ENCODE data around the gene PMS2. TPM values are rescaled to one million over a fixed set of nuclear protein-coding genes. Genes with fewer than 3 reads are reported as not detected.

The PMS2 gene
- total RNA-seq, 1 donor from 2014 or later, result 35.8 TPM

DNA sequence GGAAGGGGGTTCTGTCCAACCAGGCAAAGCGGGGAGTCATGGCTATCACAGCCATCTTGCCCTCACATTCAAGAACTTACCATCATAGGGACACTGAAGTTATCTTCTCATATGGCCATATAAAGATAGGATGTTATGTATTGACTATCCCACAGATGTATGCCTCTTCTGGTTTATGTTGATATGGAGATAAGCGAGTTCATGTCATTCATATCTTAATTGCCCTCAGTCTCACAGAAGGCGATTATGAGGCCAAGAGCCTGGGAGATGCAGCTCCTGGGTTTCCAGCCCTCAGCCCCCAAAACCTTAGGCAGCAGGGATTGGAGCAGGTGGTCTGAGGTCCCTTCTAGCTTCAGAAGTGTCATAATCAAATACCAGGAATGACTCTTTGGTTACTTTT, 13.9 kb upstream of the PMS2 start:
- Histone ChIP-seq H3K4me1 (no peaks in the 10 kb centered on the region), H3K9me3 (ENCODE audit: low read depth) (no peaks in the 10 kb centered on the region), H3F3A (ENCODE audit: low read depth) (peaks cover 36% of the 10 kb centered on the region), H3K36me3 (peaks cover 8% of the 10 kb centered on the region), H4K20me1 (ENCODE audit: low read depth) (peaks cover 7% of the 10 kb centered on the region), H3K79me2 (ENCODE audit: low read depth) (no peaks in the 10 kb centered on the region), H3K9ac (no peak overlapping the region), H3K27me3 (no peaks in the 10 kb centered on the region), H3K4me2 (no peak overlapping the region), H3K4me3 (no peak overlapping the region), H2AFZ (replicated peaks) (no peak overlapping the region), H3K27ac (no peak overlapping the region)
- Mint-ChIP-seq H3K27ac (no peak overlapping the region), H3K36me3 (peaks cover 52% of the 10 kb centered on the region), H3K4me3 (no peak overlapping the region), H3K9me3 (no peaks in the 10 kb centered on the region), H3K27me3 (ENCODE audit: insufficient read depth, low read depth) (no peaks in the 10 kb centered on the region), H3K4me1 (no peaks in the 10 kb centered on the region)
- DNase-seq (ENCODE audit: low spot score), result no peak
- no peak for TF ChIP-seq CTCF (IDR thresholded peaks at IDR 0.05)
- no peak for TF ChIP-seq EZH2 (IDR thresholded peaks at IDR 0.05)
- no peak for TF ChIP-seq EZH2phosphoT487 (IDR thresholded peaks at IDR 0.05)

DNA sequence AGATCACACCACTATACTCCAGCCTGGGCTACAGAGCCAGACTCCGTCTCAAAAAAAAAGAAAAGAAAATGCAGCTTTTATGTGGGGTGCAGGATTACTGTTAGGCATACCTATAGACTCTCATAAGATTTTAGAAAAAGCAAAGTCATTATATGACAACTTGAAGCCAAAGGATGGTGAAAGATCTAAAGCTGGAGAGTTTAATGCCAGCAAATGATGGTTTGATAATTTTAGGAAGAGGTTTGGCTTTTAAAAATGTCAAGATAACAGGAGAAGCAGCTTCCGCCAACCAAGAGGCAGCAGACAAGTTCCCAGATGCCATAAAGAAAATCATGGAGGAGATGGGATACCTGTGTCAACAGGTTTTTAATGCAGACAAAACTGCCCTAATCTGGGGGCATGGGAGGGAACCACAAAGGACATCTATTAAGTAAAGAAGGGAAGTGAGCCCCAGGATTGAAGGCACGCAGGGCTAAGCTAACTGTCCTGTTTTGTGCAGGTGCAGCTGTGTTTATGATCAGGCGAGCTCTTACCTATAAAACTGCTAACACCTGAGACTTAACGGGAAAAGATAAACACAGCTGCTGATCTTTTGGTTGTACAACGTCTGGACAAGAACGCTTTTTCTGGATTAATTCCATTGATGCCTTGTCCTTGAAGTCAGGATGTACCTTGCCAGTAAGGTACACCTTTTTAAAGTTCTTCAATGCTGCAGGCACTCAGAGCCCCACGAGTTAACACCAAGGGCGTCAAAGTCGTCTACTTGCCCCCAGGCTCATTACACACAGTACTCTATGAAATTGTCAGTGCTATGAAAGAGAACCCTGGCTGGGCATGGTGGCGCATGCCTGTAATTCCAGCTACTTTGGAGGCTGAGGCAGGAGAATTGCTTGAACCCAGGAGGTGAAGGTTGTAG, 11.8 kb upstream of the PMS2 start:
- H3K4me2 ChIP-seq, result no peak overlapping the region
- no peak for DNase-seq (ENCODE audit: low spot score)
- no peak overlapping the region for H2AFZ ChIP-seq (replicated peaks)
- no peak overlapping the region for H3K4me3 ChIP-seq
- H3K9ac ChIP-seq, result no peak overlapping the region
- H3K4me1 ChIP-seq, result no peaks in the 10 kb centered on the region
- Mint-ChIP-seq H3K36me3 (peaks cover 49% of the 10 kb centered on the region), H3K27me3 (ENCODE audit: insufficient read depth, low read depth) (no peaks in the 10 kb centered on the region), H3K4me3 (no peak overlapping the region), H3K9me3 (no peaks in the 10 kb centered on the region), H3K27ac (no peak overlapping the region), H3K4me1 (no peaks in the 10 kb centered on the region)
- peaks cover 3% of the 10 kb centered on the region for H4K20me1 ChIP-seq (ENCODE audit: low read depth)
- H3K9me3 ChIP-seq (ENCODE audit: low read depth), result no peaks in the 10 kb centered on the region
- H3K27me3 ChIP-seq, result no peaks in the 10 kb centered on the region
- no peaks in the 10 kb centered on the region for H3K79me2 ChIP-seq (ENCODE audit: low read depth)
- no peak overlapping the region for H3K27ac ChIP-seq
- H3K36me3 ChIP-seq, result peaks cover 8% of the 10 kb centered on the region
- H3F3A ChIP-seq (ENCODE audit: low read depth), result peaks cover 25% of the 10 kb centered on the region
- no peak for TF ChIP-seq CTCF (IDR thresholded peaks at IDR 0.05)
- TF ChIP-seq EZH2phosphoT487 (IDR thresholded peaks at IDR 0.05), result no peak
- no peak for TF ChIP-seq EZH2 (IDR thresholded peaks at IDR 0.05)

DNA sequence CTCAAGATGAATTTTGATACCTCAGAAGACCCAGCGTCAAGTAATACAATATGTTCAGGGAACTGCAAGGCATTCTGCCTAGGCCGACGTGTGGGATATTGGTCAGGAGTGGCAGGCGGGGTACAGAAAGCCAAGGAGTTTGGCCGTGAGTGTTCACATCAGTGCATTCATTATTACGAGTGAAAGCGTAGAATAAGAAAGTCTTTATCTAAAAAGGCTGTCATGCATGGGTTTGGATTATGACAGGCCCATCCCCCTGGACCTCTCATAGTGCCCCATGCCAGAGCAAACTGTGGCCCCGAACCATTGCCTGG, 7.8 kb upstream of the PMS2 start:
- peaks cover 33% of the 10 kb centered on the region for H3K36me3 Mint-ChIP-seq

More for the DNA sequence above, 7.8 kb upstream of the PMS2 start:
- no peak for DNase-seq (ENCODE audit: low spot score)
- H3K9me3 ChIP-seq (ENCODE audit: low read depth), result no peaks in the 10 kb centered on the region
- peaks cover 2% of the 10 kb centered on the region for H3F3A ChIP-seq (ENCODE audit: low read depth)
- H3K4me1 ChIP-seq, result no peaks in the 10 kb centered on the region
- no peak overlapping the region for H3K27ac ChIP-seq
- no peak overlapping the region for H3K27ac Mint-ChIP-seq
- peaks cover 37% of the 10 kb centered on the region for H3K79me2 ChIP-seq (ENCODE audit: low read depth)
- no peaks in the 10 kb centered on the region for H3K36me3 ChIP-seq
- peaks cover 3% of the 10 kb centered on the region for H4K20me1 ChIP-seq (ENCODE audit: low read depth)
- H3K4me3 Mint-ChIP-seq, result no peak overlapping the region
- TF ChIP-seq EZH2phosphoT487 (IDR thresholded peaks at IDR 0.05), result no peak
- no peak for TF ChIP-seq CTCF (IDR thresholded peaks at IDR 0.05)
- no peak for TF ChIP-seq EZH2 (IDR thresholded peaks at IDR 0.05)
- no peaks in the 10 kb centered on the region for H3K4me1 Mint-ChIP-seq
- H3K9me3 Mint-ChIP-seq, result no peaks in the 10 kb centered on the region
- H3K4me2 ChIP-seq, result no peak overlapping the region
- no peak overlapping the region for H3K4me3 ChIP-seq
- no peak overlapping the region for H2AFZ ChIP-seq (replicated peaks)
- peaks cover 2% of the 10 kb centered on the region for H3K27me3 Mint-ChIP-seq (ENCODE audit: insufficient read depth, low read depth)
- H3K9ac ChIP-seq, result no peak overlapping the region
- H3K27me3 ChIP-seq, result no peaks in the 10 kb centered on the region
